ENCODE results near the gene DCC.

The DCC gene

GRCh38 chr18:53360501-53361443 is 1020.8 kb downstream of the DCC start:
- Histone ChIP-seq H3K4me1 (ENCODE audit: control insufficient read depth, insufficient read depth, low read length) (no peaks in the 10 kb centered on the region), H3K9me3 (ENCODE audit: control insufficient read depth, low read length) (no peaks in the 10 kb centered on the region), H3K27me3 (ENCODE audit: control insufficient read depth, insufficient read depth, low read length) (no peaks in the 10 kb centered on the region), H3K36me3 (ENCODE audit: control insufficient read depth, insufficient read depth, low read length) (no peaks in the 10 kb centered on the region), H3K9ac (ENCODE audit: low read length) (no peak overlapping the region), H3K4me3 (ENCODE audit: low read length) (no peak overlapping the region)

- H3K9ac ChIP-seq (ENCODE audit: low read length): no peak overlapping the region
- no peaks in the 10 kb centered on the region for H3K27me3 ChIP-seq (ENCODE audit: control insufficient read depth, insufficient read depth, low read length)
- no peaks in the 10 kb centered on the region for H3K4me1 ChIP-seq (ENCODE audit: control insufficient read depth, insufficient read depth, low read length)
- no peak overlapping the region for H3K4me3 ChIP-seq (ENCODE audit: low read length)
- no peaks in the 10 kb centered on the region for H3K36me3 ChIP-seq (ENCODE audit: control insufficient read depth, insufficient read depth, low read length)
- H3K9me3 ChIP-seq (ENCODE audit: control insufficient read depth, low read length): no peaks in the 10 kb centered on the region
Measured at GRCh38 chr18:53375621-53376020, 1035.6 kb downstream of the DCC start.

- Histone ChIP-seq H3K27me3 (ENCODE audit: control insufficient read depth, insufficient read depth, low read length) (no peaks in the 10 kb centered on the region), H3K4me3 (ENCODE audit: low read length) (no peak overlapping the region), H3K36me3 (ENCODE audit: control insufficient read depth, insufficient read depth, low read length) (no peaks in the 10 kb centered on the region), H3K4me1 (ENCODE audit: control insufficient read depth, insufficient read depth, low read length) (no peaks in the 10 kb centered on the region), H3K9ac (ENCODE audit: low read length) (no peak overlapping the region), H3K9me3 (ENCODE audit: control insufficient read depth, low read length) (no peaks in the 10 kb centered on the region)
Measured at GRCh38 chr18:53380063-53380639, 1040.2 kb downstream of the DCC start.

- H3K36me3 ChIP-seq (ENCODE audit: control insufficient read depth, insufficient read depth, low read length): no peaks in the 10 kb centered on the region
Measured at GRCh38 chr18:53382870-53383269, 1042.9 kb downstream of the DCC start.

GRCh38 chr18:53385889-53386288 is 1045.9 kb downstream of the DCC start:
- H3K9ac ChIP-seq (ENCODE audit: low read length): no peak overlapping the region
- no peaks in the 10 kb centered on the region for H3K9me3 ChIP-seq (ENCODE audit: control insufficient read depth, low read length)
- no peaks in the 10 kb centered on the region for H3K4me1 ChIP-seq (ENCODE audit: control insufficient read depth, insufficient read depth, low read length)
- no peaks in the 10 kb centered on the region for H3K27me3 ChIP-seq (ENCODE audit: control insufficient read depth, insufficient read depth, low read length)
- no peak overlapping the region for H3K4me3 ChIP-seq (ENCODE audit: low read length)
- H3K36me3 ChIP-seq (ENCODE audit: control insufficient read depth, insufficient read depth, low read length): no peaks in the 10 kb centered on the region

More at GRCh38 chr18:53382870-53383269, 1042.9 kb downstream of the DCC start:
- H3K4me1 ChIP-seq (ENCODE audit: control insufficient read depth, insufficient read depth, low read length): no peaks in the 10 kb centered on the region
- no peak overlapping the region for H3K9ac ChIP-seq (ENCODE audit: low read length)
- no peak overlapping the region for H3K4me3 ChIP-seq (ENCODE audit: low read length)
- H3K9me3 ChIP-seq (ENCODE audit: control insufficient read depth, low read length): no peaks in the 10 kb centered on the region
- no peaks in the 10 kb centered on the region for H3K27me3 ChIP-seq (ENCODE audit: control insufficient read depth, insufficient read depth, low read length)

- H3K4me3 ChIP-seq (ENCODE audit: low read length): no peak overlapping the region
- H3K4me1 ChIP-seq (ENCODE audit: control insufficient read depth, insufficient read depth, low read length): no peaks in the 10 kb centered on the region
- no peaks in the 10 kb centered on the region for H3K9me3 ChIP-seq (ENCODE audit: control insufficient read depth, low read length)
- H3K9ac ChIP-seq (ENCODE audit: low read length): no peak overlapping the region
- H3K36me3 ChIP-seq (ENCODE audit: control insufficient read depth, insufficient read depth, low read length): no peaks in the 10 kb centered on the region
- no peaks in the 10 kb centered on the region for H3K27me3 ChIP-seq (ENCODE audit: control insufficient read depth, insufficient read depth, low read length)
Measured at GRCh38 chr18:53387581-53387980, 1047.6 kb downstream of the DCC start.

GRCh38 chr18:53402670-53403069 is 1062.7 kb downstream of the DCC start:
- Histone ChIP-seq H3K4me1 (ENCODE audit: control insufficient read depth, insufficient read depth, low read length) (no peaks in the 10 kb centered on the region), H3K9ac (ENCODE audit: low read length) (no peak overlapping the region), H3K27me3 (ENCODE audit: control insufficient read depth, insufficient read depth, low read length) (no peaks in the 10 kb centered on the region), H3K36me3 (ENCODE audit: control insufficient read depth, insufficient read depth, low read length) (no peaks in the 10 kb centered on the region), H3K4me3 (ENCODE audit: low read length) (no peak overlapping the region), H3K9me3 (ENCODE audit: control insufficient read depth, low read length) (no peaks in the 10 kb centered on the region)

- Histone ChIP-seq H3K9ac (ENCODE audit: low read length) (no peak overlapping the region), H3K4me3 (ENCODE audit: low read length) (no peak overlapping the region), H3K36me3 (ENCODE audit: control insufficient read depth, insufficient read depth, low read length) (no peaks in the 10 kb centered on the region), H3K4me1 (ENCODE audit: control insufficient read depth, insufficient read depth, low read length) (no peaks in the 10 kb centered on the region), H3K9me3 (ENCODE audit: control insufficient read depth, low read length) (no peaks in the 10 kb centered on the region), H3K27me3 (ENCODE audit: control insufficient read depth, insufficient read depth, low read length) (no peaks in the 10 kb centered on the region)
Measured at GRCh38 chr18:53408271-53408670, 1068.3 kb downstream of the DCC start.

GRCh38 chr18:53411511-53411910 is 1071.5 kb downstream of the DCC start:
- no peaks in the 10 kb centered on the region for H3K27me3 ChIP-seq (ENCODE audit: control insufficient read depth, insufficient read depth, low read length)
- no peak overlapping the region for H3K4me3 ChIP-seq (ENCODE audit: low read length)
- no peak overlapping the region for H3K9ac ChIP-seq (ENCODE audit: low read length)
- no peaks in the 10 kb centered on the region for H3K4me1 ChIP-seq (ENCODE audit: control insufficient read depth, insufficient read depth, low read length)
- no peaks in the 10 kb centered on the region for H3K36me3 ChIP-seq (ENCODE audit: control insufficient read depth, insufficient read depth, low read length)
- no peaks in the 10 kb centered on the region for H3K9me3 ChIP-seq (ENCODE audit: control insufficient read depth, low read length)

- no peaks in the 10 kb centered on the region for H3K9me3 ChIP-seq (ENCODE audit: control insufficient read depth, low read length)
- H3K27me3 ChIP-seq (ENCODE audit: control insufficient read depth, insufficient read depth, low read length): no peaks in the 10 kb centered on the region
- H3K9ac ChIP-seq (ENCODE audit: low read length): no peak overlapping the region
- no peak overlapping the region for H3K4me3 ChIP-seq (ENCODE audit: low read length)
- H3K4me1 ChIP-seq (ENCODE audit: control insufficient read depth, insufficient read depth, low read length): no peaks in the 10 kb centered on the region
- no peaks in the 10 kb centered on the region for H3K36me3 ChIP-seq (ENCODE audit: control insufficient read depth, insufficient read depth, low read length)
Measured at GRCh38 chr18:53417003-53417402, 1077.0 kb downstream of the DCC start.

GRCh38 chr18:53421869-53422268 is 1081.9 kb downstream of the DCC start:
- Histone ChIP-seq H3K36me3 (ENCODE audit: control insufficient read depth, insufficient read depth, low read length) (no peaks in the 10 kb centered on the region), H3K9ac (ENCODE audit: low read length) (no peak overlapping the region), H3K4me1 (ENCODE audit: control insufficient read depth, insufficient read depth, low read length) (no peaks in the 10 kb centered on the region), H3K4me3 (ENCODE audit: low read length) (no peak overlapping the region), H3K9me3 (ENCODE audit: control insufficient read depth, low read length) (no peaks in the 10 kb centered on the region), H3K27me3 (ENCODE audit: control insufficient read depth, insufficient read depth, low read length) (no peaks in the 10 kb centered on the region)

- Histone ChIP-seq H3K27me3 (ENCODE audit: control insufficient read depth, insufficient read depth, low read length) (no peaks in the 10 kb centered on the region), H3K4me3 (ENCODE audit: low read length) (no peak overlapping the region), H3K9ac (ENCODE audit: low read length) (no peak overlapping the region), H3K36me3 (ENCODE audit: control insufficient read depth, insufficient read depth, low read length) (no peaks in the 10 kb centered on the region), H3K4me1 (ENCODE audit: control insufficient read depth, insufficient read depth, low read length) (no peaks in the 10 kb centered on the region), H3K9me3 (ENCODE audit: control insufficient read depth, low read length) (no peaks in the 10 kb centered on the region)
Measured at GRCh38 chr18:53422896-53423295, 1082.9 kb downstream of the DCC start.
